ENCODE results near the gene SLC25A25. TPM values are rescaled to one million over a fixed set of nuclear protein-coding genes. Genes with fewer than 3 reads are reported as not detected.

SLC25A25 gene
- total and polyA plus RNA-seq, 2 experiments from 2014 or later, result 8.2 to 20.2 TPM

GRCh38 chr9:128104171-128104618 is 36.2 kb downstream of the SLC25A25 start:
- TF ChIP-seq EZH2phosphoT487 (IDR thresholded peaks at IDR 0.05; ENCODE audit: insufficient read depth, low read depth), result no peak
- TF ChIP-seq EZH2 (IDR thresholded peaks at IDR 0.05; ENCODE audit: insufficient read depth, poor library complexity, severe bottlenecking), result no peak
- Histone ChIP-seq H3K79me2 (ENCODE audit: insufficient read depth) (peaks cover 40% of the 10 kb centered on the region), H3K27me3 (replicated peaks; ENCODE audit: insufficient read depth) (no peaks in the 10 kb centered on the region), H3K36me3 (ENCODE audit: low read depth) (peaks cover 17% of the 10 kb centered on the region; the same call in 1 of the 2 replicates), H3K4me1 (ENCODE audit: insufficient read depth) (peaks cover 12% of the 10 kb centered on the region), H3K27ac (no peak overlapping the region), H3K4me2 (ENCODE audit: unreplicated experiment) (no peak overlapping the region), H3K9me2 (ENCODE audit: insufficient read depth) (no peaks in the 10 kb centered on the region), H3F3A (ENCODE audit: insufficient read depth) (peaks cover 16% of the 10 kb centered on the region), H3K9me3 (ENCODE audit: low read depth) (no peaks in the 10 kb centered on the region), H2AFZ (no peak overlapping the region), H3K4me3 (no peak overlapping the region), H4K20me1 (ENCODE audit: insufficient read depth) (no peaks in the 10 kb centered on the region), H3K9ac (no peak overlapping the region)
- DNase-seq, result no peak
- 61 to 67% methylated on average over 6 of the region's 6 CpGs for WGBS, 2 experiments (ENCODE audit: low coverage in 1 of 2, low lambda C conversion rate in 2 of 2, missing lambda C conversion rate in 2 of 2)
- in situ Hi-C loops (cut with MboI), result loop anchor here (10.0 kb wide), 1 partner anchor 159 kb away; no protein-coding TSS in a partner anchor

GRCh38 chr9:128105538-128106175 is 37.6 kb downstream of the SLC25A25 start:
- DNase-seq, result no peak
- Histone ChIP-seq H3K36me3 (ENCODE audit: low read depth) (peaks cover 17% of the 10 kb centered on the region; the same call in 1 of the 2 replicates), H3K9me2 (ENCODE audit: insufficient read depth) (no peaks in the 10 kb centered on the region), H3K79me2 (ENCODE audit: insufficient read depth) (peaks cover 25% of the 10 kb centered on the region), H3F3A (ENCODE audit: insufficient read depth) (peaks cover 7% of the 10 kb centered on the region; the same call in 1 of the 2 replicates), H3K4me2 (ENCODE audit: unreplicated experiment) (no peak overlapping the region), H3K4me3 (no peak overlapping the region), H3K9ac (no peak overlapping the region), H3K4me1 (ENCODE audit: insufficient read depth) (no peaks in the 10 kb centered on the region), H3K27ac (no peak overlapping the region), H2AFZ (no peak overlapping the region), H4K20me1 (ENCODE audit: insufficient read depth) (no peaks in the 10 kb centered on the region), H3K27me3 (replicated peaks; ENCODE audit: insufficient read depth) (no peaks in the 10 kb centered on the region), H3K9me3 (ENCODE audit: low read depth) (no peaks in the 10 kb centered on the region)
- whole genome bisulfite sequencing, 2 experiments (ENCODE audit: low coverage in 1 of 2, low lambda C conversion rate in 2 of 2, missing lambda C conversion rate in 2 of 2), result 89 to 90% methylated on average over 21 of the region's 21 CpGs
- TF ChIP-seq EZH2phosphoT487 (IDR thresholded peaks at IDR 0.05; ENCODE audit: insufficient read depth, low read depth) (no peak), EZH2 (IDR thresholded peaks at IDR 0.05; ENCODE audit: insufficient read depth, poor library complexity, severe bottlenecking) (no peak)
- in situ Hi-C loops (cut with MboI), result loop anchor here (10.0 kb wide), 1 partner anchor 161 kb away; no protein-coding TSS in a partner anchor

GRCh38 chr9:128106181-128106939 is 38.3 kb downstream of the SLC25A25 start:
- 85 to 88% methylated on average over 22 to 23 of the region's 23 CpGs for WGBS, 2 experiments (ENCODE audit: low coverage in 1 of 2, low lambda C conversion rate in 2 of 2, missing lambda C conversion rate in 2 of 2)

DNA sequence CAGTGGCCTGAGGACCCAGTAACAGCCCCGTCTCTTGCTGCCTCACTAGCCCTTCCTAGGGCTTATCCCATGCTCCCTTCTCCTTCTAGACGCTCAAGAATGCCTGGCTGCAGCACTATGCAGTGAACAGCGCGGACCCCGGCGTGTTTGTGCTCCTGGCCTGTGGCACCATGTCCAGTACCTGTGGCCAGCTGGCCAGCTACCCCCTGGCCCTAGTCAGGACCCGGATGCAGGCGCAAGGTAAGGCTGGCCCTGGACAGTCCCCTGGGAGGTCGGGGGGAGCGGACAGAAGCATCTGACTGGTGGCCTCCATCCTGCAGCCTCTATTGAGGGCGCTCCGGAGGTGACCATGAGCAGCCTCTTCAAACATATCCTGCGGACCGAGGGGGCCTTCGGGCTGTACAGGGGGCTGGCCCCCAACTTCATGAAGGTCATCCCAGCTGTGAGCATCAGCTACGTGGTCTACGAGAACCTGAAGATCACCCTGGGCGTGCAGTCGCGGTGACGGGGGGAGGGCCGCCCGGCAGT is 39.0 kb downstream of the SLC25A25 start:
- WGBS, 2 experiments (ENCODE audit: low coverage in 1 of 2, low lambda C conversion rate in 2 of 2, missing lambda C conversion rate in 2 of 2), result 92 to 94% methylated on average over 23 of the region's 23 CpGs
- in situ Hi-C loops (cut with MboI), result loop anchor here (10.0 kb wide), 1 partner anchor 162 kb away; no protein-coding TSS in a partner anchor
- H3K4me1 ChIP-seq (ENCODE audit: insufficient read depth), result no peaks in the 10 kb centered on the region

More at GRCh38 chr9:128106181-128106939, 38.3 kb downstream of the SLC25A25 start:
- H3K9ac ChIP-seq, result no peak overlapping the region
- H3K27me3 ChIP-seq (replicated peaks; ENCODE audit: insufficient read depth), result no peaks in the 10 kb centered on the region
- no peaks in the 10 kb centered on the region for H3K9me2 ChIP-seq (ENCODE audit: insufficient read depth)
- no peak overlapping the region for H3K4me2 ChIP-seq (ENCODE audit: unreplicated experiment)
- no peaks in the 10 kb centered on the region for H3K9me3 ChIP-seq (ENCODE audit: low read depth)
- H3F3A ChIP-seq (ENCODE audit: insufficient read depth), result peaks cover 9% of the 10 kb centered on the region; the same call in 1 of the 2 replicates
- no peaks in the 10 kb centered on the region for H4K20me1 ChIP-seq (ENCODE audit: insufficient read depth)
- no peak overlapping the region for H2AFZ ChIP-seq
- no peak for DNase-seq
- no peaks in the 10 kb centered on the region for H3K4me1 ChIP-seq (ENCODE audit: insufficient read depth)
- H3K36me3 ChIP-seq (ENCODE audit: low read depth), result peaks cover 14% of the 10 kb centered on the region; the same call in 1 of the 2 replicates
- no peak overlapping the region for H3K27ac ChIP-seq
- H3K4me3 ChIP-seq, result no peak overlapping the region
- H3K79me2 ChIP-seq (ENCODE audit: insufficient read depth), result peaks cover 18% of the 10 kb centered on the region
- in situ Hi-C loops (cut with MboI), result loop anchor here (10.0 kb wide), 1 partner anchor 162 kb away; no protein-coding TSS in a partner anchor
- TF ChIP-seq EZH2 (IDR thresholded peaks at IDR 0.05; ENCODE audit: insufficient read depth, poor library complexity, severe bottlenecking) (no peak), EZH2phosphoT487 (IDR thresholded peaks at IDR 0.05; ENCODE audit: insufficient read depth, low read depth) (no peak)

More for the DNA sequence above, 39.0 kb downstream of the SLC25A25 start:
- Histone ChIP-seq H3K9me3 (ENCODE audit: low read depth) (no peaks in the 10 kb centered on the region), H2AFZ (no peak overlapping the region), H3K4me2 (ENCODE audit: unreplicated experiment) (no peak overlapping the region), H3K9me2 (ENCODE audit: insufficient read depth) (no peaks in the 10 kb centered on the region), H3K36me3 (ENCODE audit: low read depth) (peaks cover 11% of the 10 kb centered on the region; the same call in 1 of the 2 replicates), H3K27ac (no peak overlapping the region), H3K79me2 (ENCODE audit: insufficient read depth) (peaks cover 12% of the 10 kb centered on the region), H3F3A (ENCODE audit: insufficient read depth) (peaks cover 9% of the 10 kb centered on the region; the same call in 1 of the 2 replicates), H3K9ac (no peak overlapping the region), H3K27me3 (replicated peaks; ENCODE audit: insufficient read depth) (no peaks in the 10 kb centered on the region), H3K4me3 (no peak overlapping the region), H4K20me1 (ENCODE audit: insufficient read depth) (no peaks in the 10 kb centered on the region)
- DNase-seq, result no peak
- TF ChIP-seq EZH2phosphoT487 (IDR thresholded peaks at IDR 0.05; ENCODE audit: insufficient read depth, low read depth), result no peak
- no peak for TF ChIP-seq EZH2 (IDR thresholded peaks at IDR 0.05; ENCODE audit: insufficient read depth, poor library complexity, severe bottlenecking)
